Osteoblast (primary cell): ENCODE measurements around the gene PKHD1. TPM values are rescaled to one million over a fixed set of nuclear protein-coding genes. Genes with fewer than 3 reads are reported as not detected.

ENCODE experiments used
- DNase-seq: peaks from one replicate; pipeline ENCODE4 v3.0.0; 2011; ENCODE audit warnings: low spot score, mixed read lengths; ENCODE audit not compliant: insufficient read length; ENCODE audit errors: missing footprints
- H2AFZ ChIP-seq: 2 replicates; pipeline ENCODE4 v1.6.0; 2011; ENCODE audit warnings: mild to moderate bottlenecking, low read length
- H3K27ac ChIP-seq: 2 replicates; pipeline ENCODE4 v1.5.1; 2011; ENCODE audit warnings: mild to moderate bottlenecking, low read depth, low read length, moderate library complexity
- H3K27me3 ChIP-seq: 2 replicates; pipeline ENCODE4 v1.6.0; 2012; ENCODE audit warnings: mild to moderate bottlenecking, control low read depth, inconsistent platforms, low read length, moderate library complexity; ENCODE audit not compliant: insufficient read depth
- H3K36me3 ChIP-seq: 2 replicates; pipeline ENCODE4 v1.5.1; 2011; ENCODE audit warnings: mild to moderate bottlenecking, low read length, control low read depth, moderate library complexity; ENCODE audit not compliant: insufficient read depth
- H3K4me1 ChIP-seq: 2 replicates; pipeline ENCODE4 v1.5.1; 2011; ENCODE audit warnings: mild to moderate bottlenecking, low read length, control low read depth, moderate library complexity; ENCODE audit not compliant: insufficient read depth
- H3K4me2 ChIP-seq: 2 replicates; pipeline ENCODE4 v1.6.0; 2011; ENCODE audit warnings: mild to moderate bottlenecking, low read length; ENCODE audit not compliant: insufficient read depth
- H3K4me3 ChIP-seq: fragments of 200-600 bp; sonication (generic); 3 replicates; pipeline ENCODE4 v1.5.1; 2012; ENCODE audit warnings: mild to moderate bottlenecking, low read length, inconsistent platforms; ENCODE audit not compliant: insufficient read depth
- H3K79me2 ChIP-seq: 2 replicates; pipeline ENCODE4 v1.6.0; 2012; ENCODE audit warnings: mild to moderate bottlenecking, low read length, control low read depth, inconsistent platforms; ENCODE audit not compliant: insufficient read depth
- H3K9me3 ChIP-seq: 2 replicates; pipeline ENCODE4 v1.5.1; 2011; ENCODE audit warnings: low read depth, low read length, control low read depth
- H4K20me1 ChIP-seq: 2 replicates; pipeline ENCODE4 v1.6.0; 2012; ENCODE audit warnings: mild to moderate bottlenecking, low read length, control low read depth; ENCODE audit not compliant: insufficient read depth
- CTCF ChIP-seq: IDR thresholded peaks from 2 replicates; pipeline ENCODE4 v1.5.1; 2011; ENCODE audit warnings: mild to moderate bottlenecking, low read depth, low read length, moderate library complexity; ENCODE audit errors: extremely low read depth
- total RNA-seq: library from RNA; depleted of rRNA; stranded (reverse); fragments of >200 nt; gene quantifications from 2 replicates; pipeline ENCODE4 v1.2.3, GENCODE V29; 2012

The PKHD1 gene
- total RNA-seq, 1 donor = not detected

GRCh38 chr6:51805517-51805916, 281.9 kb downstream of the PKHD1 start:
- Histone ChIP-seq H3K79me2 (no peaks in the 10 kb centered on the region), H3K27me3 (no peaks in the 10 kb centered on the region)
- no peak for TF ChIP-seq CTCF

GRCh38 chr6:51800603-51801002, 286.8 kb downstream of the PKHD1 start:
- no peak overlapping the region for H3K27ac ChIP-seq
- no peaks in the 10 kb centered on the region for H3K36me3 ChIP-seq
- no peaks in the 10 kb centered on the region for H3K9me3 ChIP-seq
- H3K27me3 ChIP-seq = no peaks in the 10 kb centered on the region
- H4K20me1 ChIP-seq = no peaks in the 10 kb centered on the region
- no peak for TF ChIP-seq CTCF
- H3K4me2 ChIP-seq = no peak overlapping the region
- no peaks in the 10 kb centered on the region for H3K79me2 ChIP-seq
- H3K4me1 ChIP-seq = no peaks in the 10 kb centered on the region
- H2AFZ ChIP-seq = no peak overlapping the region
- no peak overlapping the region for H3K4me3 ChIP-seq
- no peak for DNase-seq

More at GRCh38 chr6:51805517-51805916, 281.9 kb downstream of the PKHD1 start:
- no peak overlapping the region for H2AFZ ChIP-seq
- no peak overlapping the region for H3K4me2 ChIP-seq
- H4K20me1 ChIP-seq = no peaks in the 10 kb centered on the region
- DNase-seq = no peak
- no peaks in the 10 kb centered on the region for H3K4me1 ChIP-seq
- H3K27ac ChIP-seq = no peak overlapping the region
- no peaks in the 10 kb centered on the region for H3K36me3 ChIP-seq
- H3K4me3 ChIP-seq = no peak overlapping the region
- H3K9me3 ChIP-seq = no peaks in the 10 kb centered on the region

GRCh38 chr6:51793393-51793792, 294.0 kb downstream of the PKHD1 start:
- Histone ChIP-seq H3K4me3 (no peak overlapping the region), H3K36me3 (no peaks in the 10 kb centered on the region), H4K20me1 (no peaks in the 10 kb centered on the region), H3K27ac (no peak overlapping the region), H2AFZ (no peak overlapping the region), H3K4me2 (no peak overlapping the region), H3K4me1 (no peaks in the 10 kb centered on the region), H3K27me3 (no peaks in the 10 kb centered on the region), H3K79me2 (no peaks in the 10 kb centered on the region), H3K9me3 (peaks cover 4% of the 10 kb centered on the region)
- DNase-seq = no peak
- TF ChIP-seq CTCF = no peak

GRCh38 chr6:51792273-51793030, 295.0 kb downstream of the PKHD1 start:
- no peaks in the 10 kb centered on the region for H3K4me1 ChIP-seq
- no peak overlapping the region for H3K4me3 ChIP-seq
- H3K9me3 ChIP-seq = peaks cover 4% of the 10 kb centered on the region
- no peaks in the 10 kb centered on the region for H3K79me2 ChIP-seq
- H4K20me1 ChIP-seq = no peaks in the 10 kb centered on the region
- no peak overlapping the region for H3K4me2 ChIP-seq
- H3K27ac ChIP-seq = no peak overlapping the region
- DNase-seq = no peak
- no peak for TF ChIP-seq CTCF
- H3K36me3 ChIP-seq = no peaks in the 10 kb centered on the region
- H2AFZ ChIP-seq = no peak overlapping the region
- H3K27me3 ChIP-seq = no peaks in the 10 kb centered on the region
